ENCODE data around the gene MSANTD1. TPM values are rescaled to one million over a fixed set of nuclear protein-coding genes. Genes with fewer than 3 reads are reported as not detected.

MSANTD1 gene
- polyA plus RNA-seq, 1 experiment, result 0.04 TPM

DNA sequence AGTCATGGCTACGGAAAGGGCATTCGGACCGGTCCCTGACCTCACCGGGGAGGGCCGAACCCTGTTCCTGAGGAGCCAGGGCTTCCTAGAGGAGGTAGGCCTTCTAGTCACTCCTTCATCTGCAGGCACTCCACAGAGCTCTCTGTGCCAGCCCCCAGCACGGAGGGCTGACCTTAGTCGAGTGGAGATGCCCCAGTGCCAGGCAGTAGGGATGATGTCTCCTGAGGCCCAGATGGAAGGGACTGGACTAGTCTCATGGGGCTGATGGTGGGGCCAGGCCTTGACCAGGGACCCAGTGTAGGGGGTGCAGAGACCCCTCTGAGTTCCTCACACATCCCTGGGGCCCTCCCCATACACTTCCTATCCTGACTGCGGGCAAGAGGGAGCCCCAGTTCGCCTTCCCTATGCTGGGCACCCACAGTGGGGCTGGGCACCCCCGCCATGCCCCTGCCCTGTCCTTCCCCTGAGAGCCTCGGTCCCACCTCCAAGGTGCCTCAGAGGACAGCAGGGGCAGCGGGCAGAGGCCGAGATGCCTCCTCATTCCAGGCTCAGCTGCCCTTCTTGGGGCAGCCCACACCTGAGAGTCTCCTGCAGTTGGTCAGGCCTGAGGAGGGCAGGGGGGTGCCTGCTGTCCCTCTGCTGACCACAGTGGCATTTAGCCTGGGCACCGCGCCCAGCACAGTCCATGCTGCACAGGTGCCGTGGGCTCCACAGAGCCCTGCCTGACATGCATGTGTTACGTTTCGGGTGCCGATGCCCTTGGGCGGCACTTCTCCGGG is 1.4 kb upstream of the MSANTD1 start:
- ChIA-PET CTCF (no interaction called here), POLR2A (no interaction called here)
- Histone ChIP-seq H3K27ac (ENCODE audit: low read depth, low read length) (no peak overlapping the region), H3K27me3 (ENCODE audit: control insufficient read depth, insufficient read depth, low read length) (no peaks in the 10 kb centered on the region), H3K9me3 (ENCODE audit: control insufficient read depth, insufficient read depth, low read length) (no peaks in the 10 kb centered on the region; the same call in 1 of the 2 replicates), H3K4me3 (ENCODE audit: low read depth, low read length) (no peak overlapping the region)
- DNase-seq (ENCODE audit: low read depth, low spot score), result no peak
- TF ChIP-seq, protein P1, sequence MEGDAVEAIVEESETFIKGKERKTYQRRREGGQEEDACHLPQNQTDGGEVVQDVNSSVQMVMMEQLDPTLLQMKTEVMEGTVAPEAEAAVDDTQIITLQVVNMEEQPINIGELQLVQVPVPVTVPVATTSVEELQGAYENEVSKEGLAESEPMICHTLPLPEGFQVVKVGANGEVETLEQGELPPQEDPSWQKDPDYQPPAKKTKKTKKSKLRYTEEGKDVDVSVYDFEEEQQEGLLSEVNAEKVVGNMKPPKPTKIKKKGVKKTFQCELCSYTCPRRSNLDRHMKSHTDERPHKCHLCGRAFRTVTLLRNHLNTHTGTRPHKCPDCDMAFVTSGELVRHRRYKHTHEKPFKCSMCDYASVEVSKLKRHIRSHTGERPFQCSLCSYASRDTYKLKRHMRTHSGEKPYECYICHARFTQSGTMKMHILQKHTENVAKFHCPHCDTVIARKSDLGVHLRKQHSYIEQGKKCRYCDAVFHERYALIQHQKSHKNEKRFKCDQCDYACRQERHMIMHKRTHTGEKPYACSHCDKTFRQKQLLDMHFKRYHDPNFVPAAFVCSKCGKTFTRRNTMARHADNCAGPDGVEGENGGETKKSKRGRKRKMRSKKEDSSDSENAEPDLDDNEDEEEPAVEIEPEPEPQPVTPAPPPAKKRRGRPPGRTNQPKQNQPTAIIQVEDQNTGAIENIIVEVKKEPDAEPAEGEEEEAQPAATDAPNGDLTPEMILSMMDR (IDR thresholded peaks at IDR 0.05; ENCODE audit: low read depth, low read length), result no peak

GRCh38 chr4:3248178-3248480 is 830 bp upstream of the MSANTD1 start:
- ChIA-PET POLR2A (no interaction called here), CTCF (no interaction called here)
- TF ChIP-seq, protein P1 (IDR thresholded peaks at IDR 0.05; ENCODE audit: low read depth, low read length), result no peak
- H3K9me3 ChIP-seq (ENCODE audit: control insufficient read depth, insufficient read depth, low read length), result no peaks in the 10 kb centered on the region; the same call in 1 of the 2 replicates
- H3K4me3 ChIP-seq (ENCODE audit: low read depth, low read length), result no peak overlapping the region
- H3K27me3 ChIP-seq (ENCODE audit: control insufficient read depth, insufficient read depth, low read length), result no peaks in the 10 kb centered on the region
- H3K27ac ChIP-seq (ENCODE audit: low read depth, low read length), result no peak overlapping the region
- no peak for DNase-seq (ENCODE audit: low read depth, low spot score)

DNA sequence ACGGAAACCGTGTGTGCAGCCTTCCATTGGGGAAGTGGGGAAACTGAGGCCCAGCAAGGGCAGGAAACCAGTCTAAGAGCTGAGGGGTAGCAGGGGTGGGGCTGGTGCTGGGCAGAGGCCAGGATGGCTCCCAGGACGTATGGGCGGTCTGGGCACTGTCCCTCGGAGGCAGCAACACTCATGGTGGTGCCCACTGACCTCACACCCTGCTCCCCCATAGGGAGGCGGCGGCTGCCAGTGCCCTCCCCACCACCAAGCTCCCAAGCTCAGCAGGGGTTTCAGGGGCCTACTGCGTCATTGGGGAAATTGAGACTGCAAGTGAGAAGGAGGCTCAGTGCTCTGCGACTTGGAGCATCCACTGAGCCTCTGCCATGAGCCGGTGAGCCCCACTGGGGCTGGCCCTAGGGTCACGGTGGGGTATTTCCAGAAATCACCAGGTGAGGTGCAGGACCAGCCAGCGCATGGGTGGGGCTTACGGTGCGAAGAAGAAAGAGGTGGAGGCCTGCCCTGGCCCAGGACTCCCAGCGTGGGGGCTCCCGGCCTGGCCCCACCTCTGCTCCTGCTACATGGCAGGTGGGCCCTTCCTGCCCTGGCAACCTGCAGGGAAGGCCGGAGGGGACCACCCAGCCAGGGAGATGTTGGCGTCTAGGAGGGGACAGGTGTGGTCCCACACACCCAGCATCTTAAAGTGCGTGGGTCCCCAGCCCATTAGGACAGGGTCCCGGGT is 915 bp downstream of the MSANTD1 start:
- no peaks in the 10 kb centered on the region for H3K27me3 ChIP-seq (ENCODE audit: control insufficient read depth, insufficient read depth, low read length)
- no peaks in the 10 kb centered on the region; the same call in 1 of the 2 replicates for H3K9me3 ChIP-seq (ENCODE audit: control insufficient read depth, insufficient read depth, low read length)
- ChIA-PET POLR2A (no interaction called here), CTCF (no interaction called here)
- no peak for DNase-seq (ENCODE audit: low read depth, low spot score)
- no peak overlapping the region for H3K4me3 ChIP-seq (ENCODE audit: low read depth, low read length)
- no peak overlapping the region for H3K27ac ChIP-seq (ENCODE audit: low read depth, low read length)
- TF ChIP-seq, protein P1 (IDR thresholded peaks at IDR 0.05; ENCODE audit: low read depth, low read length), result no peak

DNA sequence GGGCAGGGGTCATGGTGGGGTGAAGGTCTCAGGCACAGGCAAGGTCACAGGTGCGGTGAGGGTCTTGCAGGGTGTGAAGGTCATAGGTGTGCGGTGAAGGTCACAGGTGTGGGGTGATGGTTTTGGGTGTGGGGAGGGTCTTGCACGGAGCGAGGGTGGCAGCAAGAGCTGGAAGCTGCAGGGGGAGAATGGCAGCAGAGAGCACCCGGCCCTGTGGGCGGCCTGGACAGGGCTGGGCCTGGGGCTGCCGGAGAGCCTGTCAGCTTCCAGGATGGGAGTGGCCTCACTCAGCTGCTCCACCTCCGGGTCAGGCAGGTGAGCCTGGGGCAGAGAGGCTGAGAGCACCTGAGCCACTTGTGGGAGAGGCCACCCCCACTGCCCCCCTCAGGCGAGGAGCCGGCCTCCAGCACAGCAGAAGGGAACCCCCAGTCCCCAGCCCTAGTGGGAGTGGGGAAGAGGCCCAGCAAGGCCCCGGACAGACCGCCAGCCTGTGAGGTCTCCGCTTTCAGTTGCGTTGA is 1.5 kb downstream of the MSANTD1 start:
- ChIA-PET CTCF (no interaction called here), POLR2A (no interaction called here)
- Histone ChIP-seq H3K9me3 (ENCODE audit: control insufficient read depth, insufficient read depth, low read length) (no peaks in the 10 kb centered on the region; the same call in 1 of the 2 replicates), H3K4me3 (ENCODE audit: low read depth, low read length) (no peak overlapping the region), H3K27me3 (ENCODE audit: control insufficient read depth, insufficient read depth, low read length) (no peaks in the 10 kb centered on the region), H3K27ac (ENCODE audit: low read depth, low read length) (no peak overlapping the region)
- DNase-seq (ENCODE audit: low read depth, low spot score), result no peak
- TF ChIP-seq, protein P1 (IDR thresholded peaks at IDR 0.05; ENCODE audit: low read depth, low read length), result no peak

All from AG04450 (cell line).